K562 (cell line): ENCODE results near the gene PLAAT4. TPM values are rescaled to one million over a fixed set of nuclear protein-coding genes. Genes with fewer than 3 reads are reported as not detected.
A peak's percentile ranks its signal among the peaks of the same experiment; 100 is the strongest.

Source experiments
- FOS ChIP-seq: IDR thresholded peaks from 3 replicates; pipeline ENCODE4 v1.6.1; 2011; ENCODE audit not compliant: insufficient read length; ENCODE audit errors: extremely low read depth
- NEUROD1 ChIP-seq: fragments of 150-350 bp; IDR thresholded peaks from 2 replicates; pipeline ENCODE4 v1.6.1; 2014; ENCODE audit warnings: borderline replicate concordance, low read length, low read depth; ENCODE audit not compliant: partially characterized antibody
- SAFB ChIP-seq: fragments of 200-400 bp; formaldehyde crosslinking; IDR thresholded peaks from 2 replicates; pipeline ENCODE4 v1.6.1; 2017; ENCODE audit warnings: low read depth, low read length, borderline replicate concordance
- SIN3A ChIP-seq, 2 experiments: fragments of 150-350 bp in 1 of 2; IDR thresholded peaks; 2 replicates each; pipeline ENCODE4 v1.6.1; 2011 to 2016; ENCODE audit warnings: borderline replicate concordance in 2 of 2, low read depth in 2 of 2, low read length in 2 of 2, mild to moderate bottlenecking in 2 of 2, moderate library complexity in 2 of 2; ENCODE audit not compliant: control insufficient read depth in 1 of 2
- SMAD4 ChIP-seq: fragments of 250-450 bp; sonication (Bioruptor Pico); conservative IDR thresholded peaks from 2 replicates; pipeline ENCODE4 v1.8.0; 2021; ENCODE audit warnings: inconsistent platforms, mild to moderate bottlenecking, moderate library complexity
- ZNF766 ChIP-seq: fragments of 200-800 bp; sonication (Bioruptor generic); conservative IDR thresholded peaks from 2 replicates; pipeline ENCODE4 v1.6.1; 2016; ENCODE audit warnings: missing genetic modification characterization, missing compliant biosample characterization
- polyA plus RNA-seq, 8 experiments: library from polyadenylated mRNA; depleted of rRNA in 4 of 8; stranded (reverse) in 5 of 8; unstranded in 3 of 8; fragments of >200 nt; fragmentation: Nextera tagmentation in 2 of 8; fragmentation: Illumina TruSeq in 1 of 8; extraction: Ambion mirVana in 2 of 8; extraction: Trizol in 1 of 8; gene quantifications; 2 replicates each; pipeline versions ENCODE4 v1.2.1 to v1.2.3, GENCODE V29; 2011 to 2014; ENCODE audit warnings: inconsistent platforms in 1 of 8, missing spikeins in 1 of 8
- total RNA-seq, 7 experiments: library from RNA; depleted of rRNA in 6 of 7; stranded (reverse); fragments of >200 nt in 6 of 7; fragmentation: Illumina TruSeq in 2 of 7; extraction: Trizol in 2 of 7; gene quantifications; 2 replicates each; pipeline versions ENCODE4 v1.2.1 to v1.2.3, GENCODE V29; 2011 to 2021; ENCODE audit warnings: low replicate concordance in 1 of 7
- TF ChIP-seq, protein P1 (sequence below): fragments of 450-650 bp; IDR thresholded peaks from 2 replicates; pipeline ENCODE4 v1.6.1; 2016; ENCODE audit warnings: mild to moderate bottlenecking, moderate library complexity
- TF ChIP-seq, protein P2 (sequence below), 2 experiments: fragments of 450-650 bp; conservative IDR thresholded peaks; 2 replicates each; pipeline ENCODE4 v1.6.1; 2017; ENCODE audit warnings: mild to moderate bottlenecking in 2 of 2, moderate library complexity in 2 of 2

PLAAT4 gene
- total and polyA plus RNA-seq, 9 of the 15 experiments (the other 6 are each of a cell fraction or from before 2014, with no cell fraction given), result 0.54 to 3.0 (median 1.3) TPM; not detected in 1

- TF ChIP-seq, protein P1, sequence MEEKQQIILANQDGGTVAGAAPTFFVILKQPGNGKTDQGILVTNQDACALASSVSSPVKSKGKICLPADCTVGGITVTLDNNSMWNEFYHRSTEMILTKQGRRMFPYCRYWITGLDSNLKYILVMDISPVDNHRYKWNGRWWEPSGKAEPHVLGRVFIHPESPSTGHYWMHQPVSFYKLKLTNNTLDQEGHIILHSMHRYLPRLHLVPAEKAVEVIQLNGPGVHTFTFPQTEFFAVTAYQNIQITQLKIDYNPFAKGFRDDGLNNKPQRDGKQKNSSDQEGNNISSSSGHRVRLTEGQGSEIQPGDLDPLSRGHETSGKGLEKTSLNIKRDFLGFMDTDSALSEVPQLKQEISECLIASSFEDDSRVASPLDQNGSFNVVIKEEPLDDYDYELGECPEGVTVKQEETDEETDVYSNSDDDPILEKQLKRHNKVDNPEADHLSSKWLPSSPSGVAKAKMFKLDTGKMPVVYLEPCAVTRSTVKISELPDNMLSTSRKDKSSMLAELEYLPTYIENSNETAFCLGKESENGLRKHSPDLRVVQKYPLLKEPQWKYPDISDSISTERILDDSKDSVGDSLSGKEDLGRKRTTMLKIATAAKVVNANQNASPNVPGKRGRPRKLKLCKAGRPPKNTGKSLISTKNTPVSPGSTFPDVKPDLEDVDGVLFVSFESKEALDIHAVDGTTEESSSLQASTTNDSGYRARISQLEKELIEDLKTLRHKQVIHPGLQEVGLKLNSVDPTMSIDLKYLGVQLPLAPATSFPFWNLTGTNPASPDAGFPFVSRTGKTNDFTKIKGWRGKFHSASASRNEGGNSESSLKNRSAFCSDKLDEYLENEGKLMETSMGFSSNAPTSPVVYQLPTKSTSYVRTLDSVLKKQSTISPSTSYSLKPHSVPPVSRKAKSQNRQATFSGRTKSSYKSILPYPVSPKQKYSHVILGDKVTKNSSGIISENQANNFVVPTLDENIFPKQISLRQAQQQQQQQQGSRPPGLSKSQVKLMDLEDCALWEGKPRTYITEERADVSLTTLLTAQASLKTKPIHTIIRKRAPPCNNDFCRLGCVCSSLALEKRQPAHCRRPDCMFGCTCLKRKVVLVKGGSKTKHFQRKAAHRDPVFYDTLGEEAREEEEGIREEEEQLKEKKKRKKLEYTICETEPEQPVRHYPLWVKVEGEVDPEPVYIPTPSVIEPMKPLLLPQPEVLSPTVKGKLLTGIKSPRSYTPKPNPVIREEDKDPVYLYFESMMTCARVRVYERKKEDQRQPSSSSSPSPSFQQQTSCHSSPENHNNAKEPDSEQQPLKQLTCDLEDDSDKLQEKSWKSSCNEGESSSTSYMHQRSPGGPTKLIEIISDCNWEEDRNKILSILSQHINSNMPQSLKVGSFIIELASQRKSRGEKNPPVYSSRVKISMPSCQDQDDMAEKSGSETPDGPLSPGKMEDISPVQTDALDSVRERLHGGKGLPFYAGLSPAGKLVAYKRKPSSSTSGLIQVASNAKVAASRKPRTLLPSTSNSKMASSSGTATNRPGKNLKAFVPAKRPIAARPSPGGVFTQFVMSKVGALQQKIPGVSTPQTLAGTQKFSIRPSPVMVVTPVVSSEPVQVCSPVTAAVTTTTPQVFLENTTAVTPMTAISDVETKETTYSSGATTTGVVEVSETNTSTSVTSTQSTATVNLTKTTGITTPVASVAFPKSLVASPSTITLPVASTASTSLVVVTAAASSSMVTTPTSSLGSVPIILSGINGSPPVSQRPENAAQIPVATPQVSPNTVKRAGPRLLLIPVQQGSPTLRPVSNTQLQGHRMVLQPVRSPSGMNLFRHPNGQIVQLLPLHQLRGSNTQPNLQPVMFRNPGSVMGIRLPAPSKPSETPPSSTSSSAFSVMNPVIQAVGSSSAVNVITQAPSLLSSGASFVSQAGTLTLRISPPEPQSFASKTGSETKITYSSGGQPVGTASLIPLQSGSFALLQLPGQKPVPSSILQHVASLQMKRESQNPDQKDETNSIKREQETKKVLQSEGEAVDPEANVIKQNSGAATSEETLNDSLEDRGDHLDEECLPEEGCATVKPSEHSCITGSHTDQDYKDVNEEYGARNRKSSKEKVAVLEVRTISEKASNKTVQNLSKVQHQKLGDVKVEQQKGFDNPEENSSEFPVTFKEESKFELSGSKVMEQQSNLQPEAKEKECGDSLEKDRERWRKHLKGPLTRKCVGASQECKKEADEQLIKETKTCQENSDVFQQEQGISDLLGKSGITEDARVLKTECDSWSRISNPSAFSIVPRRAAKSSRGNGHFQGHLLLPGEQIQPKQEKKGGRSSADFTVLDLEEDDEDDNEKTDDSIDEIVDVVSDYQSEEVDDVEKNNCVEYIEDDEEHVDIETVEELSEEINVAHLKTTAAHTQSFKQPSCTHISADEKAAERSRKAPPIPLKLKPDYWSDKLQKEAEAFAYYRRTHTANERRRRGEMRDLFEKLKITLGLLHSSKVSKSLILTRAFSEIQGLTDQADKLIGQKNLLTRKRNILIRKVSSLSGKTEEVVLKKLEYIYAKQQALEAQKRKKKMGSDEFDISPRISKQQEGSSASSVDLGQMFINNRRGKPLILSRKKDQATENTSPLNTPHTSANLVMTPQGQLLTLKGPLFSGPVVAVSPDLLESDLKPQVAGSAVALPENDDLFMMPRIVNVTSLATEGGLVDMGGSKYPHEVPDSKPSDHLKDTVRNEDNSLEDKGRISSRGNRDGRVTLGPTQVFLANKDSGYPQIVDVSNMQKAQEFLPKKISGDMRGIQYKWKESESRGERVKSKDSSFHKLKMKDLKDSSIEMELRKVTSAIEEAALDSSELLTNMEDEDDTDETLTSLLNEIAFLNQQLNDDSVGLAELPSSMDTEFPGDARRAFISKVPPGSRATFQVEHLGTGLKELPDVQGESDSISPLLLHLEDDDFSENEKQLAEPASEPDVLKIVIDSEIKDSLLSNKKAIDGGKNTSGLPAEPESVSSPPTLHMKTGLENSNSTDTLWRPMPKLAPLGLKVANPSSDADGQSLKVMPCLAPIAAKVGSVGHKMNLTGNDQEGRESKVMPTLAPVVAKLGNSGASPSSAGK, result no peak; the same call in none of the 2 replicates
- TF ChIP-seq SMAD4 (CRISPR knock-in tag) (no peak; the same call in 1 of the 2 replicates), NEUROD1 (no peak), SAFB (no peak), FOS (no peak), SIN3A (IDR thresholded peaks at IDR 0.05; ENCODE audit: borderline replicate concordance in 2 of 2, control insufficient read depth in 1 of 2, low read depth in 2 of 2, low read length in 2 of 2) (peak in 1 of 2 experiments; percentile 29; a peak in 1 of 4 replicates), ZNF766 (CRISPR knock-in tag) (peak; percentile 62; the same call in 1 of the 2 replicates)
- TF ChIP-seq, protein P2, sequence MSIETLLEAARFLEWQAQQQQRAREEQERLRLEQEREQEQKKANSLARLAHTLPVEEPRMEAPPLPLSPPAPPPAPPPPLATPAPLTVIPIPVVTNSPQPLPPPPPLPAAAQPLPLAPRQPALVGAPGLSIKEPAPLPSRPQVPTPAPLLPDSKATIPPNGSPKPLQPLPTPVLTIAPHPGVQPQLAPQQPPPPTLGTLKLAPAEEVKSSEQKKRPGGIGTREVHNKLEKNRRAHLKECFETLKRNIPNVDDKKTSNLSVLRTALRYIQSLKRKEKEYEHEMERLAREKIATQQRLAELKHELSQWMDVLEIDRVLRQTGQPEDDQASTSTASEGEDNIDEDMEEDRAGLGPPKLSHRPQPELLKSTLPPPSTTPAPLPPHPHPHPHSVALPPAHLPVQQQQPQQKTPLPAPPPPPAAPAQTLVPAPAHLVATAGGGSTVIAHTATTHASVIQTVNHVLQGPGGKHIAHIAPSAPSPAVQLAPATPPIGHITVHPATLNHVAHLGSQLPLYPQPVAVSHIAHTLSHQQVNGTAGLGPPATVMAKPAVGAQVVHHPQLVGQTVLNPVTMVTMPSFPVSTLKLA (conservative IDR thresholded peaks at IDR 0.05), result peak; percentile 67 to 86
Measured at GRCh38 chr11:63573881-63574855, 37.6 kb downstream of the PLAAT4 start (continued).
